GM11168 (cell line): Measurements from ENCODE around the gene UBE2E2.

ENCODE experiments used
- in situ Hi-C: fragments of 300-500 bp; cut with MboI; formaldehyde crosslinking; loops from one replicate; pipeline ENCODE4 v1.12.0; 2022; ENCODE audit warnings: low sequenced_read_pairs; ENCODE audit not compliant: unreplicated experiment

Gene UBE2E2

GRCh38 chr3:23425410-23425809 is 222.3 kb downstream of the UBE2E2 start:
- in situ Hi-C loops: no loop called here

GRCh38 chr3:23430781-23431398 is 227.8 kb downstream of the UBE2E2 start:
- in situ Hi-C loops: no loop called here

- in situ Hi-C loops: no loop called here
These were observed 228.6 kb downstream of the UBE2E2 start for GRCh38 chr3:23431764-23432163.

- in situ Hi-C loops: no loop called here
These were observed 232.2 kb downstream of the UBE2E2 start for GRCh38 chr3:23435318-23435717.

- in situ Hi-C loops: no loop called here
These were observed 232.8 kb downstream of the UBE2E2 start for GRCh38 chr3:23435904-23436303.

GRCh38 chr3:23437484-23438145 is 234.5 kb downstream of the UBE2E2 start:
- in situ Hi-C loops: no loop called here

GRCh38 chr3:23438657-23439056 is 235.5 kb downstream of the UBE2E2 start:
- in situ Hi-C loops: no loop called here

GRCh38 chr3:23439080-23439479 is 236.0 kb downstream of the UBE2E2 start:
- in situ Hi-C loops: no loop called here

- in situ Hi-C loops: no loop called here
These were observed 237.5 kb downstream of the UBE2E2 start for GRCh38 chr3:23440416-23441294.

GRCh38 chr3:23442598-23443383 is 239.7 kb downstream of the UBE2E2 start:
- in situ Hi-C loops: no loop called here

GRCh38 chr3:23444386-23444785 is 241.3 kb downstream of the UBE2E2 start:
- in situ Hi-C loops: no loop called here

- in situ Hi-C loops: no loop called here
These were observed 243.2 kb downstream of the UBE2E2 start for GRCh38 chr3:23446301-23446700.

- in situ Hi-C loops: no loop called here
These were observed 245.9 kb downstream of the UBE2E2 start for GRCh38 chr3:23448998-23449537.

GRCh38 chr3:23450051-23450450 is 246.9 kb downstream of the UBE2E2 start:
- in situ Hi-C loops: no loop called here

- in situ Hi-C loops: no loop called here
These were observed 247.7 kb downstream of the UBE2E2 start for GRCh38 chr3:23450806-23451205.

- in situ Hi-C loops: no loop called here
These were observed 249.3 kb downstream of the UBE2E2 start for GRCh38 chr3:23452408-23452807.

GRCh38 chr3:23455084-23455483 is 252.0 kb downstream of the UBE2E2 start:
- in situ Hi-C loops: no loop called here

GRCh38 chr3:23455775-23456174 is 252.6 kb downstream of the UBE2E2 start:
- in situ Hi-C loops: no loop called here

GRCh38 chr3:23457697-23458096 is 254.6 kb downstream of the UBE2E2 start:
- in situ Hi-C loops: no loop called here

- in situ Hi-C loops: no loop called here
These were observed 256.3 kb downstream of the UBE2E2 start for GRCh38 chr3:23459465-23459864.
